ENCODE results near the gene PLA2G4C.
"Not testable (repeated sequence)": the region's sequence is repeated elsewhere in the genome, so short reads cannot be mapped to it uniquely, and the experiment has no call there.

The PLA2G4C gene

DNA sequence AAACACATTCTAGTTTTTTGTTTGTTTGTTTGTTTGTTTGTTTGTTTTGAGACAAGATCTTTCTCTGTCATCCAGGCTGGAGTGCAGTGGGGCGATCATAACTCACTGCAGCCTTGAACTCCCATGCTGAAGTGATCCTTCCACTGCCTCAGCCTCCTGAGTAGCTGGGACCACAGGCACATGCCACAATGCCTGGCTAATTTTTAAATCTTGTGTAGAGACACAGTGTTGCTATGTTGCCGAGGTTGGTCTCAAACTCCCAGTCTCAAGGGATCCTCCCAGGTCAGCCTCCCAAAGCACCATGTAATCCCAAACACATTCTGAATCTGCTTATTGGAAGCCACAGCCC is 15.8 kb downstream of the PLA2G4C start:
- no peaks in the 10 kb centered on the region; the same call in 1 of the 2 replicates for H3K36me3 ChIP-seq (ENCODE audit: control insufficient read depth, insufficient read depth, low read length)
- DNase-seq (ENCODE audit: extremely low read depth, insufficient read length): no peak
- no peaks in the 10 kb centered on the region for H3K27me3 ChIP-seq (replicated peaks; ENCODE audit: control insufficient read depth, insufficient read depth, low read length)
- H3K4me3 ChIP-seq (replicated peaks; ENCODE audit: low read depth, low read length): no peak overlapping the region
- TF ChIP-seq, protein P1, sequence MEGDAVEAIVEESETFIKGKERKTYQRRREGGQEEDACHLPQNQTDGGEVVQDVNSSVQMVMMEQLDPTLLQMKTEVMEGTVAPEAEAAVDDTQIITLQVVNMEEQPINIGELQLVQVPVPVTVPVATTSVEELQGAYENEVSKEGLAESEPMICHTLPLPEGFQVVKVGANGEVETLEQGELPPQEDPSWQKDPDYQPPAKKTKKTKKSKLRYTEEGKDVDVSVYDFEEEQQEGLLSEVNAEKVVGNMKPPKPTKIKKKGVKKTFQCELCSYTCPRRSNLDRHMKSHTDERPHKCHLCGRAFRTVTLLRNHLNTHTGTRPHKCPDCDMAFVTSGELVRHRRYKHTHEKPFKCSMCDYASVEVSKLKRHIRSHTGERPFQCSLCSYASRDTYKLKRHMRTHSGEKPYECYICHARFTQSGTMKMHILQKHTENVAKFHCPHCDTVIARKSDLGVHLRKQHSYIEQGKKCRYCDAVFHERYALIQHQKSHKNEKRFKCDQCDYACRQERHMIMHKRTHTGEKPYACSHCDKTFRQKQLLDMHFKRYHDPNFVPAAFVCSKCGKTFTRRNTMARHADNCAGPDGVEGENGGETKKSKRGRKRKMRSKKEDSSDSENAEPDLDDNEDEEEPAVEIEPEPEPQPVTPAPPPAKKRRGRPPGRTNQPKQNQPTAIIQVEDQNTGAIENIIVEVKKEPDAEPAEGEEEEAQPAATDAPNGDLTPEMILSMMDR (IDR thresholded peaks at IDR 0.05; ENCODE audit: insufficient read depth, low read length, poor library complexity, severe bottlenecking): no peak

DNA sequence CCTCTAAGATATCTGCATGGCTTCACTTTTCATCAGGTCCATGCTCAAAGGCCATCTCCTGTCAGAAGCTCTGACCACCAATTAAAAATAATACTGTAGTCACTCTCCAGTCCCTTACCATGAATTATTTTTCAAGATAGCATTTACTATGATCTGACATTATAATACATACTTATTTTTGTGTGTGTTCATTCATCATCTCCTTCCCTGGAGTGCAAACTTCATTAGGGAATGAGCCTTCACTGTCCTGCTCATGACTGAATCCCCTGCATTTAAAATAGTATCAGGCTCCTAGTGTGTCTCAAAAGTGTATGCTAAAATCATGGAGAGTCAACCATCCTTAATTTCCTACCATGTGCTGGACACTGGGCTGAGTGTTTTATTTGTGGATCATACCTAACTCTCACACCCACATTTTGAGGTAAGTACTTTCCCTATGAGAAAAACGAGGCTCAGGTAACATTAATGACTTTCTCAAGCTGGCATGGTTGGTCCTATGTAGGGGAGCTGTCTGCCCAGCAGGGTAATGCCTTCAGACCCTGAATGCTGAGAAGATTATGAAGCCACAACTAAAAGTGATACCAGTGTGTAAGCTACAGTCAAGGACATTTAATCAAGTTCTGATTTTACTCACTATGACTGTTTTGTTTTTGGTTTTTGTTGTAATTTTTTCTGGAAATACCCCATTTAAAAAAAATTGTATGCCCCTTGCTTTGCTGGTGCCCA is 16.3 kb downstream of the PLA2G4C start:
- Histone ChIP-seq H3K27me3 (replicated peaks; ENCODE audit: control insufficient read depth, insufficient read depth, low read length) (no peaks in the 10 kb centered on the region), H3K36me3 (ENCODE audit: control insufficient read depth, insufficient read depth, low read length) (no peaks in the 10 kb centered on the region; the same call in 1 of the 2 replicates), H3K4me3 (replicated peaks; ENCODE audit: low read depth, low read length) (no peak overlapping the region)
- DNase-seq (ENCODE audit: extremely low read depth, insufficient read length): no peak
- TF ChIP-seq, protein P1 (IDR thresholded peaks at IDR 0.05; ENCODE audit: insufficient read depth, low read length, poor library complexity, severe bottlenecking): no peak

DNA sequence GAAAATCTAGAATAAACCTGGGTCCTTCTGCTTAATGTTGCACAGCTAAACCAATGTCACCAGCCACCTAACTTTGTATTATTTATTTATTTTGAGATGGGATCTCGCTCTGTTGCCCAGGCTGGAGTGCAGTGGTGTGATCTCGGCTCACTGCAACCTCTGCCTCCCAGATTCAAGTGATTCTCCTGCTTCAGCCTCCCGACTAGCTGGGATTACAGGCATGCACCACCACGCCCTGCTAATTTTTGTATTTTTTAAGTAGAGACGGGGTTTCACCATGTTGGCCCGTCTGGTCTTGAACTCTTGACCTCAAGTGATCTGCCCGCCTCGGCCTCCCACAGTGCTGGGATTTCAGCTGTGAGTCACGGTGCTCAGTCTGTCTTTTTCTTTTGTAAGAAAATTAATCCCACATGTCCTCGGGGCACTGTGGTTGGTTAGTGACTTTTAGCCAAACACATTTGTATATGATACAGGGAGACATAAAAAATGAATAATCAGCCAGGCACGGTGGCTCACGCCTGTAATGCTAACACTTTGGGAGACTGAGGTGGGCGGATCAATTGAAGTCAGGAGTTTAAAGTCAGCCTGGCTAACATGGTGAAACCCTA is 19.4 kb downstream of the PLA2G4C start:
- not testable (repeated sequence) for H3K4me3 ChIP-seq (replicated peaks; ENCODE audit: low read depth, low read length); H3K27me3 ChIP-seq (replicated peaks; ENCODE audit: control insufficient read depth, insufficient read depth, low read length); H3K36me3 ChIP-seq (ENCODE audit: control insufficient read depth, insufficient read depth, low read length); DNase-seq (ENCODE audit: extremely low read depth, insufficient read length)

DNA sequence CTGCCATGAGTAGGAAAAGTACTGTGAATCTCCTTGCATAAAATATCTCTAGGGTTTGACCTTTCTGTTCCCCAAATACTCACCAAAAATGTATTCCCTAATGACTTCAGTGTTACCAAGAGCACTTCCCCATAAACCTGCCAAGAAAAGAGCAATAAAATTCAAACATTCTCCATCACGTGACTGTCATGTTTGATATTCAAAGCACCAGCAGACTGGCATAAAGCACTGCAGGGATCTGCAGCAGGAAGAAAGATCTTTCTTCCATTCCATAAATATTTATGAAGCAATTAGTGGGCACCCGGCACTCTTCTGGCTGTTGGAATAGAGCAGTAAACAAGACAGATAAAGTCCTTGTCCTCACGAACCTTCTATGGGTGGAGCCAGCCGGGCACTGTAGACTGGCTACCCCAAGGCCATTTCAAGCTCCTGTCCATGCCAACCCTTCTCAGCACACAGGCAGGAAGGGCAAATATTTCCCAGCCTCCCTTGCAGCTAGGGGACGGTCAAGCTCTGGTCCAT is 20.3 kb downstream of the PLA2G4C start:
- no peak for DNase-seq (ENCODE audit: extremely low read depth, insufficient read length)
- H3K4me3 ChIP-seq (replicated peaks; ENCODE audit: low read depth, low read length): no peak overlapping the region
- no peaks in the 10 kb centered on the region; the same call in 1 of the 2 replicates for H3K36me3 ChIP-seq (ENCODE audit: control insufficient read depth, insufficient read depth, low read length)
- TF ChIP-seq, protein P1 (IDR thresholded peaks at IDR 0.05; ENCODE audit: insufficient read depth, low read length, poor library complexity, severe bottlenecking): no peak
- no peaks in the 10 kb centered on the region for H3K27me3 ChIP-seq (replicated peaks; ENCODE audit: control insufficient read depth, insufficient read depth, low read length)

DNA sequence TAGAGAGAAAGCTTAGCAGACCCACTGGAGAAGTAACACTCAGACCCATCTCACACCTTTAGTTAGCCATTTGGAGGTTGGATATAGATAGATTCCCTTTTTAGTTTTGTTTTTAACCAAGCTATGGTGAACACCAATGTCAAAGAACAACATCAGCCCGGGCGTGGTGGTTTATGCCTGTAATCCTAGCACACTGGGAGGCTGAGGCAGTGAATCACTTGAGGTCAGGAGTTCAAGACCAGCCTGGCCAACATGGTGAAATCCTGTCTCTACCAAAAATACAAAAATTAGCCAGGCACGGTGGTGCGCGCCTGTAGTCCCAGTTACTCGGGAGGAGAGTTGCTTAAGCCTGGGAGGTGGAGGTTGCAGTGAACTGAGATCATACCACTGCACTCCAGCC is 21.6 kb downstream of the PLA2G4C start:
- H3K4me3 ChIP-seq (replicated peaks; ENCODE audit: low read depth, low read length); H3K27me3 ChIP-seq (replicated peaks; ENCODE audit: control insufficient read depth, insufficient read depth, low read length); H3K36me3 ChIP-seq (ENCODE audit: control insufficient read depth, insufficient read depth, low read length); DNase-seq (ENCODE audit: extremely low read depth, insufficient read length): not testable (repeated sequence)

DNA sequence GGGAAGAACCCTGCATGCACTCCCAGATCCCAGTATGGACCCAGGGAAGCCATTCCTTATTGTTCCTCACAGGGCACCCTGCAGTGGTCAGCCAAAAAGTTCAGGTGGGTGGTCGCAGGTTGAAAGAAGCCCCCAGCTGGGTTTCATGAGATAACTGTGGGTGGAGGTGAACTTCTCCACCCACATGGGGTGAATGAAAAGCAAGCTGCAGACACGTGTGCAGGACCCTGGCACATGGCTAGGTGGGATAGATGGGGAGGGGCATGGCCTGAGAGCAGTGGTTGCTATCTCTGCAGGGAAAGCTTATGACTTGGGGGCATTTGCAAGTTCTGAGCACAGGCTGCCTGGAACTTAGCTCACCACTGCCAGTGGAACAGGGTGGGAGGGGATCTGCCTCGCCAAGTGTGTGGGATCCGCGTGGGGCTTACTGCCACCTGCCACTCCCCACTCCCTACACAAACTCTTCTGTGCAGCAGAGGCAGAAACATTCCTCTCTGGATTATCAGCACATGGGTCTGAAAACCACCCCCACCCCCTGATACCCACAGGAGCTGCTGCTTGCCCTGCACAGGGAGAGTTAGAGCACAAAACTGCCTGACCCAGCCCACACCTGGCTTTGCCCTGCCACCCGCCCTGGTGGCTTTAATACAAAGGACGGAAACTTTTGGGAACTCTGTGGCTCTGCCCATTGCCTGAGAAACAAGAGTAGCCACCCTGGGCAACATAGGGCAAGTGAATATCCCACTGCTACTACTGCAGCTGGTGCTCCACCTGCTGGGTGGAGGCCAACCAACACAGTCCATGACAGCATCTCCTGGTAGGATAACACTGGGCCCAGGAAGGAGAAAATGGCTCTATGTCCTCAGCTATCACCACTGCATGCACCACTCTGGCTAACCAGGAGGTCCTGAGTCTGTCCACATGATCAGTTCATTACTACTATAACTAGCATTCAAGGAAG is 24.4 kb downstream of the PLA2G4C start:
- no peak overlapping the region for H3K4me3 ChIP-seq (replicated peaks; ENCODE audit: low read depth, low read length)
- DNase-seq (ENCODE audit: extremely low read depth, insufficient read length): no peak
- TF ChIP-seq, protein P1 (IDR thresholded peaks at IDR 0.05; ENCODE audit: insufficient read depth, low read length, poor library complexity, severe bottlenecking): peak; percentile 16

More for the DNA sequence above, 24.4 kb downstream of the PLA2G4C start:
- Histone ChIP-seq H3K27me3 (replicated peaks; ENCODE audit: control insufficient read depth, insufficient read depth, low read length) (no peaks in the 10 kb centered on the region), H3K36me3 (ENCODE audit: control insufficient read depth, insufficient read depth, low read length) (no peaks in the 10 kb centered on the region)
